Measurements from ENCODE around the gene NFU1.

GRCh38 chr2:69386360-69386759 is 50.9 kb downstream of the NFU1 start:
- TF ChIP-seq CTCF (conservative IDR thresholded peaks at IDR 0.05; ENCODE audit: low read depth in 2 of 2) (no peak), POLR2AphosphoS5 (IDR thresholded peaks at IDR 0.05; ENCODE audit: low read depth) (no peak), STAT1 (IDR thresholded peaks at IDR 0.05; ENCODE audit: unreplicated experiment) (no peak), JUNB (IDR thresholded peaks at IDR 0.05; ENCODE audit: unreplicated experiment) (no peak), EZH2phosphoT487 (IDR thresholded peaks at IDR 0.05; ENCODE audit: unreplicated experiment) (no peak)

Data from GM23338 (cell line).